T-helper 2 cell treated with Interferon-gamma antibody and Interleukin-4, amounts not matched to agents 5 μg/mL and 100 μg/mL, for 36 hours (primary cell): Measurements from ENCODE around the gene RGN.
A peak's percentile ranks its signal among the peaks of the same experiment; 100 is the strongest.
"Not testable (repeated sequence)": the region's sequence is repeated elsewhere in the genome, so short reads cannot be mapped to it uniquely, and the experiment has no call there.

Experiments used
- DNase-seq: peaks from one replicate; pipeline ENCODE4 v3.0.0; 2021; ENCODE audit warnings: low spot score
- H3K27ac Mint-ChIP-seq: one replicate; pipeline ENCODE4 v1.8.0; 2021; ENCODE audit warnings: mild to moderate bottlenecking, mixed read lengths
- H3K27me3 Mint-ChIP-seq: one replicate; pipeline ENCODE4 v1.8.0; 2021; ENCODE audit warnings: low read depth, mixed read lengths
- H3K36me3 Mint-ChIP-seq: one replicate; pipeline ENCODE4 v1.8.0; 2021; ENCODE audit warnings: low read depth, mixed read lengths
- H3K4me1 Mint-ChIP-seq: one replicate; pipeline ENCODE4 v1.8.0; 2021; ENCODE audit warnings: low read depth, mixed read lengths
- H3K4me3 Mint-ChIP-seq: one replicate; pipeline ENCODE4 v1.8.0; 2022; ENCODE audit warnings: mild to moderate bottlenecking, moderate library complexity, mixed read lengths
- H3K9me3 Mint-ChIP-seq: one replicate; pipeline ENCODE4 v1.8.0; 2021; ENCODE audit warnings: mixed read lengths

Gene RGN

GRCh38 chrX:47093860-47094259 lies 15.6 kb downstream of the RGN start:
- no peak for DNase-seq
- Mint-ChIP-seq H3K9me3 (no peaks in the 10 kb centered on the region), H3K4me1 (peaks cover 8% of the 10 kb centered on the region)

GRCh38 chrX:47097018-47097417 lies 18.8 kb downstream of the RGN start:
- H3K4me3 Mint-ChIP-seq, result no peak overlapping the region
- DNase-seq, result no peak
- peaks cover 3% of the 10 kb centered on the region for H3K27me3 Mint-ChIP-seq
- no peaks in the 10 kb centered on the region for H3K4me1 Mint-ChIP-seq
- H3K36me3 Mint-ChIP-seq, result no peaks in the 10 kb centered on the region
- no peaks in the 10 kb centered on the region for H3K9me3 Mint-ChIP-seq
- no peak overlapping the region for H3K27ac Mint-ChIP-seq

More at GRCh38 chrX:47093860-47094259, 15.6 kb downstream of the RGN start:
- Mint-ChIP-seq H3K36me3 (no peaks in the 10 kb centered on the region), H3K4me3 (no peak overlapping the region), H3K27me3 (peaks cover 3% of the 10 kb centered on the region), H3K27ac (no peak overlapping the region)

GRCh38 chrX:47098338-47099094 lies 20.3 kb downstream of the RGN start:
- no peaks in the 10 kb centered on the region for H3K4me1 Mint-ChIP-seq
- H3K27me3 Mint-ChIP-seq, result peaks cover 3% of the 10 kb centered on the region
- H3K9me3 Mint-ChIP-seq, result no peaks in the 10 kb centered on the region
- no peaks in the 10 kb centered on the region for H3K36me3 Mint-ChIP-seq
- no peak overlapping the region for H3K27ac Mint-ChIP-seq
- no peak for DNase-seq
- H3K4me3 Mint-ChIP-seq, result no peak overlapping the region

- Mint-ChIP-seq H3K9me3 (no peaks in the 10 kb centered on the region), H3K27me3 (peaks cover 3% of the 10 kb centered on the region), H3K4me1 (no peaks in the 10 kb centered on the region), H3K27ac (no peak overlapping the region), H3K4me3 (no peak overlapping the region), H3K36me3 (no peaks in the 10 kb centered on the region)
- no peak for DNase-seq
Measured at GRCh38 chrX:47101206-47101605, 23.0 kb downstream of the RGN start.

GRCh38 chrX:47110936-47111615 lies 32.8 kb downstream of the RGN start:
- H3K9me3 Mint-ChIP-seq, H3K4me1 Mint-ChIP-seq, H3K27me3 Mint-ChIP-seq, H3K36me3 Mint-ChIP-seq, DNase-seq, H3K4me3 Mint-ChIP-seq, H3K27ac Mint-ChIP-seq: not testable (repeated sequence)

- Mint-ChIP-seq H3K27me3 (no peaks in the 10 kb centered on the region), H3K4me3 (no peak overlapping the region), H3K4me1 (no peaks in the 10 kb centered on the region), H3K36me3 (no peaks in the 10 kb centered on the region), H3K9me3 (no peaks in the 10 kb centered on the region), H3K27ac (no peak overlapping the region)
- no peak for DNase-seq
Measured at GRCh38 chrX:47112316-47112954, 34.2 kb downstream of the RGN start.

- not testable (repeated sequence) for DNase-seq, H3K27ac Mint-ChIP-seq, H3K27me3 Mint-ChIP-seq, H3K4me3 Mint-ChIP-seq, H3K4me1 Mint-ChIP-seq, H3K36me3 Mint-ChIP-seq, H3K9me3 Mint-ChIP-seq
Measured at GRCh38 chrX:47116551-47117110, 38.4 kb downstream of the RGN start.

GRCh38 chrX:47124466-47124865 lies 46.2 kb downstream of the RGN start:
- H3K36me3 Mint-ChIP-seq, DNase-seq, H3K27me3 Mint-ChIP-seq, H3K4me3 Mint-ChIP-seq, H3K27ac Mint-ChIP-seq, H3K4me1 Mint-ChIP-seq, H3K9me3 Mint-ChIP-seq: not testable (repeated sequence)

- DNase-seq, result peak; percentile 87
- Mint-ChIP-seq H3K27ac (peak overlapping the region; percentile 97), H3K4me1 (peaks cover 6% of the 10 kb centered on the region), H3K4me3 (peak overlapping the region; percentile 99), H3K27me3 (no peaks in the 10 kb centered on the region), H3K9me3 (no peaks in the 10 kb centered on the region), H3K36me3 (no peaks in the 10 kb centered on the region)
Measured at GRCh38 chrX:47129157-47129898, 51.1 kb downstream of the RGN start.

- no peaks in the 10 kb centered on the region for H3K9me3 Mint-ChIP-seq
- H3K4me3 Mint-ChIP-seq, result peak overlapping the region; percentile 67
- H3K4me1 Mint-ChIP-seq, result peaks cover 6% of the 10 kb centered on the region
- H3K27me3 Mint-ChIP-seq, result no peaks in the 10 kb centered on the region
- H3K27ac Mint-ChIP-seq, result peak overlapping the region; percentile 97
- H3K36me3 Mint-ChIP-seq, result no peaks in the 10 kb centered on the region
- DNase-seq, result no peak
Measured at GRCh38 chrX:47129899-47130358, 51.7 kb downstream of the RGN start.

- Mint-ChIP-seq H3K4me3 (no peak overlapping the region), H3K27ac (no peak overlapping the region), H3K9me3 (no peaks in the 10 kb centered on the region), H3K4me1 (peaks cover 4% of the 10 kb centered on the region), H3K27me3 (no peaks in the 10 kb centered on the region), H3K36me3 (no peaks in the 10 kb centered on the region)
- DNase-seq, result no peak
Measured at GRCh38 chrX:47133493-47133892, 55.2 kb downstream of the RGN start.

- not testable (repeated sequence) for H3K36me3 Mint-ChIP-seq, H3K27me3 Mint-ChIP-seq, H3K4me3 Mint-ChIP-seq, DNase-seq, H3K9me3 Mint-ChIP-seq, H3K4me1 Mint-ChIP-seq, H3K27ac Mint-ChIP-seq
Measured at GRCh38 chrX:47135650-47136049, 57.4 kb downstream of the RGN start.

GRCh38 chrX:47138171-47138570 lies 59.9 kb downstream of the RGN start:
- Mint-ChIP-seq H3K27ac (no peak overlapping the region), H3K4me3 (no peak overlapping the region)

More at GRCh38 chrX:47138171-47138570, 59.9 kb downstream of the RGN start:
- Mint-ChIP-seq H3K36me3 (peaks cover 23% of the 10 kb centered on the region), H3K27me3 (no peaks in the 10 kb centered on the region), H3K9me3 (no peaks in the 10 kb centered on the region), H3K4me1 (peaks cover 10% of the 10 kb centered on the region)
- no peak for DNase-seq
